NCI-H2029 treated with DMSO at 0.1 percent for 48 hours (cell line): Measurements from ENCODE around the gene UNCX.
"Not testable (repeated sequence)": the region's sequence is repeated elsewhere in the genome, so short reads cannot be mapped to it uniquely, and the experiment has no call there.

Experiments used
- DNase-seq: peaks from one replicate; lab custom pipeline; 2025; lab: John Stamatoyannopoulos, UW

Gene UNCX

GRCh38 chr7:1232623-1233332, at the start of gene UNCX:
Gene UNCX (plus strand): TSS chr7:1232872. CDS start chr7:1233018, 146 bp downstream.
- no peak for DNase-seq

DNA sequence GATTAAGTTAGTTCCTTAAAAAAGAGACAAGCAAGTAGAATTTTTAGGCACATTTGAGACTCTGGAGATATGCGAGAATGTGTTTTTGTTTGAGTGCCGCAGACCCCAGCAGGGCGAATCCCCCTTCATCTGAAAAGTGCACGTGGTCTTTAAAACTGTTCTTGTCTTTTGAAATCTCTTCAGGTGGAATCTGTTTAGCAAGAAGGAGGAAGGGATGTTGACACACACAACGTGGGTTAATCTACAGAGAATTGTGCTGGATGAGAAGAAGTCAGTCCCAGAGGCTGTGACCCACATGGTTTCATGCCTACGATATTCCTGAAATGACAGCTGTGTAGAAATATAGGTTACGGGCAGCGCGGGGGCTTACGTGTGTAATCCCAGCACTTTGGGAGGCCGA, 45.5 kb upstream of the UNCX start:
- no peak for DNase-seq

- no peak for DNase-seq
These were observed 43.9 kb upstream of the UNCX start for GRCh38 chr7:1188720-1189294.

DNA sequence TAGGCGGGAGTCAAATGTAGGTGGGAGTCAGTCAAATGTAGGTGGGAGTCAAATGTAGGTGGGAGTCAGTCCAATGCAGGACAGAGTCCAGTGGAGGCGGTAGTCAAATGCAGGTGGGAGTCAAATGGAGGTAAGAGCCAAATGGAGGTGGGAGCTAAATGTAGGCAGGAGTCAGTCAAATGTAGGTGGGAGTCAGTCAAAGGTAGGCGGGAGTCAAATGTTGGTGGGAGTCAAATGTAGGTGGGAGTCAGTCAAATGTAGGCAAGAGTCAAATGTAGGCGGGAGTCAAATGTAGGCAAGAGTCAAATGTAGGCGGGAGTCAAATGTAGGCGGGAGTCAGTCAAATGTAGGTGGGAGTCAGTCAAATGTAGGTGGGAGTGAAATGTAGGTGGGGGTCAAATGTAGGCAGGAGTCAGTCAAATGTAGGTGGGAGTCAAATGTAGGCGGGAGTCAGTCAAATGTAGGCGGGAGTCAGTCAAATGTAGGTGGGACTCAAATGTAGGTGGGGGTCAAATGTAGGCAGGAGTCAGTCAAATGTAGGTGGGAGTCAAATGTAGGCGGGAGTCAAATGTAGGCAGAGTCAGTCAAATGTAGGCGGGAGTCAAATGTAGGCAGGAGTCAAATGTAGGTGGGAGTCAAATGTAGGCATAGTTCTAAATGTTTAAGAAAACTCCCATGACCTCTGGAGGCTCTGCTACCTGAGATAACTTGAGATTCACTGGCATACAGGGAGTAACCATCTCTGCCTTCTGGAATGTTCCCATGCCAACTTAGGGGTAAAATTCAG, 42.5 kb upstream of the UNCX start:
- DNase-seq: no peak

GRCh38 chr7:1192171-1192676, 40.4 kb upstream of the UNCX start:
- DNase-seq: no peak

GRCh38 chr7:1193593-1194424, 38.9 kb upstream of the UNCX start:
- DNase-seq: no peak

DNA sequence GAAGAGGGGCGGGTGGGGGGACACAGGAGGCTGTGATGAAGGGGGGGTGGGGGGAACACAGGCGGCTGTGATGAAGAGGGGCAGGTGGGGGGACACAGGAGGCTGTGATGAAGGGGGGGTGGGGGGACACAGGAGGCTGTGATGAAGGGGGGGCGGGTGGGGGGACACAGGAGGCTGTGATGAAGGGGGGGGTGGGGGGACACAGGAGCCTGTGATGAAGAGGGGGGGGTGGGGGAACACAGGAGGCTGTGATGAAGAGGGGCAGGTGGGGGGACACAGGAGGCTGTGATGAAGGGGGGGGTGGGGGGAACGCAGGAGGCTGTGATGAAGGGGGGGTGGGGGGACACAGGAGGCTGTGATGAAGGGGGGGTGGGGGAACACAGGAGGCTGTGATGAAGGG, 36.2 kb upstream of the UNCX start:
- DNase-seq: not testable (repeated sequence)

DNA sequence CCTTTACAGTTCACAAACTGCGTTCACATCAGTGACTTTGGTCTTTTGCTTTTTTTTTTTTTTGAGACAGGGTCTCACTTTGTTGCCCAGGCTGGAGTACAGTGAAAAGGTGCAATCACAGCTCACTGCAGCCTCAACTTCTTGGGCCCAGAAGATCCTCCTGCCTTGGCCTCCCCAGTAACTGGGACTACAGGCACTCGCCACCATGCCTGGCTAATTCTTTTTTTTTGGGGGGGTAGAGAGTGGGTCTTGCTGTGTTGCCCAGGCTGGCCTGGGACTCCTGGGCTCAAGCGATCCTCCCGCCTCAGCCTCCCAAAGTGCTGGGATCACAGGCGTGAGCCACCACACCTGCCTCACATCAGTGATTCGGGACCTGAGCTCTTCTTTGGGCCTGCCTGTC, 35.7 kb upstream of the UNCX start:
- no peak for DNase-seq

DNA sequence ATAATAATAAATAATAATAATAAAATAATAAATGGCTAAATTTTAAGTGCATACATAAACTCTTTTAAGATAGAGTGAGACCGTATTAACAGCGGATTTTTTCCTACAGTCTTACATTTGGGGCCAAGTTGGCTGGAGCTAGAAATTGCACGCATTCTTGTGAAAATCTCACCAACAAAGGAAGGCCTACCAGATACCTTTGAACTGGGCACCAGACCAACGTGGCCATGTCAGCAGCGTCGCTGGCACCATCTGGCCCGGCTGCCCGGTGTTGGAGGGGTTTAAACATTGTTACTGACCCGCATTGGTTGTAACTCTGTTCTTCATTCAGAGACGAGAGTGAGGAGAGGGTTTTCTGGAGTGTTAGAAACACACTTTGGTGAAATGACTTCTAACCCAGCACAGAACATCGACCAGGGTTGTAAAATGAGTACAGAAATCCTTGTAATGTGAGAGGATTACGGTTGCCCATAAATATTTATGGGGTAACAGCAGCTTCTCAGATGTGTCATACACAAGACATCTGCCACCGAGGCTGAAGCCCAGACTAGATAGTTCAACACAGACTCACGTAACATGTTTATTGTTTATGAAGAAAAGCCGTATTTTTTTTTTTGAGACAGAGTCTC, 34.6 kb upstream of the UNCX start:
- no peak for DNase-seq

- no peak for DNase-seq
These were observed 32.6 kb upstream of the UNCX start for GRCh38 chr7:1200045-1200444.

DNA sequence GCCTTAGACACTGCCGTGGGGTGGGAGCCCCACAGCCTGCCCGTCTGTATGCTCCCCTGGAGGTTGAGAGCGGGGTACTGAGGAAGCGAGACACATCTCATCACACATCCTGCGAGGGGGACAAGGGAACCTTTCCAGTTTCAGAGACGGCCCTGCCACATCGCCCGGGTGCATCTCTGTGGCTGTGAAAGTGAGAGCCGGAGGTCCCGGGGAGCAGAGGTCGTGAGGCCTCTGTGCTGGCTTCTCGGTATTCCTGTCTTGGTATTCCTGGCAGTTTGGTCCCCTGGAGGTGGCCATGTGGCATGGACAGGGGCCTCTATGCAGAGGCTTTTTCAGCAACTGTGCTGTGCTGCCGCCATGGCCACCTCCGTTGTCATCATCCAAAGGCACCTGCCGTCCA, 30.8 kb upstream of the UNCX start:
- no peak for DNase-seq

- DNase-seq: not testable (repeated sequence)
These were observed 29.8 kb upstream of the UNCX start for GRCh38 chr7:1202914-1203313.

GRCh38 chr7:1204460-1205140, 28.1 kb upstream of the UNCX start:
- DNase-seq: no peak

GRCh38 chr7:1205742-1206141, 26.9 kb upstream of the UNCX start:
- not testable (repeated sequence) for DNase-seq

DNA sequence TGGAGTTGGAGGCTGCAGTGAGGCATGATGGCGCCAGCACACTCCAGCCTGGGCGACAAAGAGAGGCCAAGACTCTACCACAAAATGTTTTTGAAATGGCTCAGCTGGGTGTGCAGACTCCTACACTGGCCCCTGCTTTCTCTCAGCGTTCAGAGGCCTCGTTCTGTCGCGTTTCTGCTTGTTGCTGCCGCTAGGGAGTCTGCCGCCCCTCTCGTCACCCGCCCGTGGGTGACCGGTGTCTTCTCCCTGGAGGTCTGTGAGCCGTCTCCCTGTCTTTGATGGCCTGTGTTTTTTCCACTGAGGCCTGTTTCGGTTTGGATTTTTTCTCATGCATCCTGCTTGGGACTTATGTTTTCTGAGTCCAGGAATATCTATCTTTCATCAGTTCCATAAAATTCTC, 23.6 kb upstream of the UNCX start:
- DNase-seq: no peak

GRCh38 chr7:1210321-1210978, 22.2 kb upstream of the UNCX start:
- DNase-seq: no peak

GRCh38 chr7:1210979-1211608, 21.6 kb upstream of the UNCX start:
- no peak for DNase-seq

- DNase-seq: no peak
These were observed 21.1 kb upstream of the UNCX start for GRCh38 chr7:1211611-1212010.

DNA sequence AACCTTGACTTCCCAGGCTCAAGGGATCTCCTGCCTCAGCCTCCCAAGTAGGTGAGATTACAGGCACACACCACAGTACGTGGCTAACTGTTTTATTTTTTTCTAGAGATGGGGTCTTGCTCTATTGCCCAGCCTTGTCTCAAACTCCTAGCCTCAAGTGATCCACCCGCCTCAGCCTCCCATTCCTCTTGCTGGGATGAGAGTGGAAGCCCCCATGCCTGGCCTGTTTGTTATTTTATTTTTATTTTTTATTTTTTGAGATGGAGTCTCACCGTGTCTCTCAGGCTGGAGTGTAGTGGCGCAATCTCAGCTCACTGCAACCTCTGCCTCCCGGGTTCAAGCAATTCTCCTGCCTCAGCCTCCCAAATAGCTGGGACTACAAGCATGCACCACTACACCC, 20.6 kb upstream of the UNCX start:
- not testable (repeated sequence) for DNase-seq

- DNase-seq: no peak
These were observed 18.2 kb upstream of the UNCX start for GRCh38 chr7:1214516-1214915.
